GM23338 (cell line): Measurements from ENCODE around the gene MFF.

Experiments used
- CREB1 ChIP-seq: fragments of 250-450 bp; sonication (Bioruptor Pico); IDR thresholded peaks from 2 replicates; pipeline ENCODE4 v1.5.0; 2020; ENCODE audit warnings: low read depth, mild to moderate bottlenecking, moderate library complexity
- CTCF ChIP-seq, 2 experiments: fragments of 200-600 bp in 1 of 2; sonication (generic) in 1 of 2; conservative IDR thresholded peaks; 2 replicates each; pipeline versions ENCODE4 v1.5.1 to v1.6.1; 2016 to 2017; ENCODE audit warnings: antibody characterized with exemption in 2 of 2, low read depth in 2 of 2, mild to moderate bottlenecking in 2 of 2, moderate library complexity in 1 of 2
- EZH2 ChIP-seq: fragments of 200-600 bp; sonication (generic); IDR thresholded peaks from one replicate; pipeline ENCODE4 v1.8.0; 2017; ENCODE audit warnings: antibody characterized with exemption, mild to moderate bottlenecking, low read depth; ENCODE audit not compliant: unreplicated experiment
- EZH2phosphoT487 ChIP-seq: fragments of 200-600 bp; sonication (generic); IDR thresholded peaks from one replicate; pipeline ENCODE4 v1.8.1; 2018; ENCODE audit warnings: antibody characterized with exemption; ENCODE audit not compliant: unreplicated experiment
- JUNB ChIP-seq: IDR thresholded peaks from one replicate; pipeline ENCODE4 v1.6.1; 2016; ENCODE audit warnings: antibody characterized with exemption; ENCODE audit not compliant: unreplicated experiment
- NANOG ChIP-seq: IDR thresholded peaks from 2 replicates; pipeline ENCODE4 v1.6.1; 2016; ENCODE audit warnings: antibody characterized with exemption, borderline replicate concordance
- POLR2AphosphoS5 ChIP-seq: IDR thresholded peaks from 2 replicates; pipeline ENCODE4 v1.6.1; 2016; ENCODE audit warnings: antibody characterized with exemption, low read depth
- REST ChIP-seq: IDR thresholded peaks from one replicate; pipeline ENCODE4 v1.6.1; 2018; ENCODE audit warnings: antibody characterized with exemption; ENCODE audit not compliant: unreplicated experiment
- ZNF114 ChIP-seq: fragments of 250-450 bp; sonication (Bioruptor Pico); IDR thresholded peaks from 2 replicates; pipeline ENCODE4 v1.5.0; 2020; ENCODE audit warnings: mild to moderate bottlenecking, moderate library complexity
- ZNF331 ChIP-seq: fragments of 250-450 bp; sonication (Bioruptor Pico); IDR thresholded peaks from 2 replicates; pipeline ENCODE4 v1.5.0; 2020; ENCODE audit warnings: low read depth, mild to moderate bottlenecking, moderate library complexity
- ZNF462 ChIP-seq: fragments of 250-450 bp; sonication (Bioruptor Pico); IDR thresholded peaks from 2 replicates; pipeline ENCODE4 v1.5.0; 2020; ENCODE audit warnings: mild to moderate bottlenecking, moderate library complexity

GRCh38 chr2:227313310-227313709 is 11.7 kb upstream of the MFF start:
- TF ChIP-seq CTCF (conservative IDR thresholded peaks at IDR 0.05; ENCODE audit: low read depth in 2 of 2) = no peak
- TF ChIP-seq POLR2AphosphoS5 = no peak
- no peak for TF ChIP-seq NANOG
- TF ChIP-seq EZH2 = no peak
- TF ChIP-seq CREB1 = no peak
- TF ChIP-seq ZNF114 (CRISPR knock-in tag) = no peak
- TF ChIP-seq JUNB = no peak
- no peak for TF ChIP-seq EZH2phosphoT487
- TF ChIP-seq REST = no peak
- TF ChIP-seq ZNF331 (CRISPR knock-in tag) = no peak
- TF ChIP-seq ZNF462 = no peak
